Mesenchymal stem cell (in vitro differentiated cells and primary cell): ENCODE results near the gene SLX1B. TPM values are rescaled to one million over a fixed set of nuclear protein-coding genes. Genes with fewer than 3 reads are reported as not detected.
"Not testable (repeated sequence)": the region's sequence is repeated elsewhere in the genome, so short reads cannot be mapped to it uniquely, and the experiment has no call there.

Experiments
- DNase-seq: peaks from one replicate; pipeline ENCODE4 v3.0.0-alpha.2; 2013
- H2AFZ ChIP-seq: one replicate; pipeline ENCODE4 v1.6.1; 2013; ENCODE audit warnings: low read depth, mild to moderate bottlenecking, control low read depth, inconsistent platforms, low read length, moderate library complexity
- H2AK5ac ChIP-seq: 2 replicates; pipeline ENCODE4 v1.6.1; 2013; ENCODE audit warnings: low read length, moderate library complexity, mild to moderate bottlenecking, inconsistent platforms; ENCODE audit not compliant: severe bottlenecking
- H2BK120ac ChIP-seq: one replicate; pipeline ENCODE4 v1.6.1; 2013; ENCODE audit warnings: low read depth, mild to moderate bottlenecking, inconsistent platforms, low read length, moderate library complexity
- H2BK12ac ChIP-seq, 2 experiments: one replicate each; pipeline ENCODE4 v1.6.1; 2013; ENCODE audit warnings: inconsistent platforms in 2 of 2, low read length in 2 of 2, mild to moderate bottlenecking in 2 of 2, moderate library complexity in 2 of 2, control low read depth in 1 of 2
- H2BK15ac ChIP-seq: one replicate; pipeline ENCODE4 v1.6.1; 2013; ENCODE audit warnings: mild to moderate bottlenecking, low read depth, inconsistent platforms; ENCODE audit not compliant: poor library complexity, severe bottlenecking
- H2BK5ac ChIP-seq: 2 replicates; pipeline ENCODE4 v1.6.1; 2013; ENCODE audit warnings: low read depth, mild to moderate bottlenecking, low read length, control low read depth, inconsistent platforms; ENCODE audit not compliant: poor library complexity, severe bottlenecking
- H3K14ac ChIP-seq, 2 experiments: one replicate each; pipeline ENCODE4 v1.6.1; 2013; ENCODE audit warnings: inconsistent platforms in 2 of 2, low read length in 2 of 2, control low read depth in 1 of 2, mild to moderate bottlenecking in 1 of 2, moderate library complexity in 1 of 2
- H3K18ac ChIP-seq, 2 experiments: one replicate each; pipeline ENCODE4 v1.6.1; 2013; ENCODE audit warnings: inconsistent platforms in 2 of 2, low read length in 2 of 2, control low read depth in 1 of 2, low read depth in 1 of 2, mild to moderate bottlenecking in 1 of 2
- H3K23ac ChIP-seq, 2 experiments: one replicate each; pipeline ENCODE4 v1.6.1; 2013; ENCODE audit warnings: inconsistent platforms in 2 of 2, low read length in 2 of 2, mild to moderate bottlenecking in 2 of 2, moderate library complexity in 2 of 2, control low read depth in 1 of 2
- H3K27ac ChIP-seq: 2 replicates; pipeline ENCODE4 v1.5.1; 2013; ENCODE audit warnings: mild to moderate bottlenecking, moderate library complexity, low read length, control low read depth, inconsistent platforms; ENCODE audit not compliant: poor library complexity, severe bottlenecking
- H3K27me3 ChIP-seq, 2 experiments: 2 replicates each; pipeline versions ENCODE4 v1.6.1 to v1.7.0; 2013; ENCODE audit warnings: low read length in 2 of 2, mild to moderate bottlenecking in 2 of 2, moderate library complexity in 2 of 2, control low read depth in 1 of 2, inconsistent platforms in 1 of 2; ENCODE audit not compliant: control insufficient read depth in 1 of 2, insufficient read depth in 1 of 2
- H3K36me3 ChIP-seq, 2 experiments: 2 replicates each; pipeline versions ENCODE4 v1.6.1 to v1.7.0; 2013; ENCODE audit warnings: low read length in 2 of 2, control low read depth in 1 of 2, inconsistent platforms in 1 of 2, low read depth in 1 of 2, mild to moderate bottlenecking in 1 of 2; ENCODE audit not compliant: insufficient read depth in 2 of 2, control insufficient read depth in 1 of 2
- H3K4ac ChIP-seq, 2 experiments: one replicate each; pipeline ENCODE4 v1.6.1; 2013; ENCODE audit warnings: inconsistent platforms in 2 of 2, low read length in 2 of 2, mild to moderate bottlenecking in 2 of 2, moderate library complexity in 2 of 2, control low read depth in 1 of 2, low read depth in 1 of 2
- H3K4me1 ChIP-seq: 2 replicates; pipeline ENCODE4 v1.6.1; 2013; ENCODE audit warnings: low read depth, low read length, control low read depth; ENCODE audit not compliant: control insufficient read depth, insufficient read depth
- H3K4me2 ChIP-seq: 2 replicates; pipeline ENCODE4 v1.6.1; 2013; ENCODE audit warnings: low read length, mild to moderate bottlenecking, inconsistent platforms; ENCODE audit not compliant: poor library complexity, severe bottlenecking
- H3K4me3 ChIP-seq, 2 experiments: 2 replicates each; pipeline versions ENCODE4 v1.5.1 to v1.7.0; 2013; ENCODE audit warnings: low read length in 2 of 2, mild to moderate bottlenecking in 2 of 2, control low read depth in 1 of 2, low read depth in 1 of 2; ENCODE audit not compliant: insufficient read depth in 1 of 2
- H3K79me1 ChIP-seq: replicated peaks from 2 replicates; pipeline ENCODE4 v1.6.1; 2013; ENCODE audit warnings: mild to moderate bottlenecking, control low read depth, low read length, inconsistent platforms; ENCODE audit not compliant: poor library complexity, severe bottlenecking
- H3K9ac ChIP-seq: 2 replicates; pipeline ENCODE4 v1.7.0; 2013; ENCODE audit warnings: mild to moderate bottlenecking, low read length, moderate library complexity
- H3K9me3 ChIP-seq: 2 replicates; pipeline ENCODE4 v1.7.0; 2013; ENCODE audit warnings: mild to moderate bottlenecking, low read length; ENCODE audit not compliant: control insufficient read depth
- H4K8ac ChIP-seq: one replicate; pipeline ENCODE4 v1.6.1; 2013; ENCODE audit warnings: inconsistent platforms, mild to moderate bottlenecking, low read length, moderate library complexity
- H4K91ac ChIP-seq: one replicate; pipeline ENCODE4 v1.6.1; 2013; ENCODE audit warnings: mild to moderate bottlenecking, low read length, inconsistent platforms
- WGBS: methylation state at CpG from one replicate; pipeline ENCODE4 v1.1.7; 2013; ENCODE audit warnings: mixed read lengths; 5-methylcytosine and 5-hydroxymethylcytosine counted together
- polyA plus RNA-seq, 2 experiments: library from polyadenylated mRNA; stranded (reverse); fragments of 200-250 nt; gene quantifications; one replicate each; pipeline ENCODE4 v1.2.3, GENCODE V29; 2013

Gene SLX1B
- polyA plus RNA-seq (2013, experiment 1 of 2): 13.6 TPM
- 15.3 TPM for polyA plus RNA-seq (2013, experiment 2 of 2)

DNA sequence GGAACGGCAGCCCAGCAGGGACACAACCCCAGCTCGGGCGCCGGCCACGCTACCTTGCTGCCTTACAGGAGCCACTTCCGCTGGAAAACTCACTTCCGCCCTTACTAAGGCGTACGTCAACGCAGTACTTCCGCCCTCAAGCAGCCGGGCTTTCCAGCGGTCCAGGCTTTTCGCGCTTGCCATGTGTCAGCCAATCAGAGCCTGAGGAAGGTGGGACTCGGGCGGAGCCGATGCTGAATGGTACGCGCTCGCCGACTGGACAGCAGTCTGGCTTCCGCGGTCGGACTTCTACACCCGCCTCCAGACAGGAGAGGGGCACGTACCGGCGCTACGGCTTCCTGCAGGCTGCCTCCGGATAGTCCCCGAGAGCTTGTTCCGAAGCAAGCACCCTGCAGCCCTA, at the start of gene SLX1B, which contains the start of gene BOLA2:
TSS of gene SLX1B (plus strand) at position 265 of the 400 bp plus-strand sequence.
TSS of gene BOLA2 (minus strand) at position 83 of the 400 bp plus-strand sequence. CDS start 98 bp downstream, outside the sequence.
- not testable (repeated sequence) for H3K79me1 ChIP-seq, H2BK120ac ChIP-seq, H2BK5ac ChIP-seq, H2AK5ac ChIP-seq, H2BK15ac ChIP-seq, H4K8ac ChIP-seq, H2BK12ac ChIP-seq, H3K14ac ChIP-seq, H3K9ac ChIP-seq, H3K4ac ChIP-seq, H3K36me3 ChIP-seq, H3K27me3 ChIP-seq, H4K91ac ChIP-seq, DNase-seq, H3K4me3 ChIP-seq, H3K9me3 ChIP-seq, H3K4me1 ChIP-seq, H3K18ac ChIP-seq, H3K27ac ChIP-seq, H3K23ac ChIP-seq, H2AFZ ChIP-seq, H3K4me2 ChIP-seq
- WGBS: no CpG with 5 or more reads among the region's 33 CpGs

DNA sequence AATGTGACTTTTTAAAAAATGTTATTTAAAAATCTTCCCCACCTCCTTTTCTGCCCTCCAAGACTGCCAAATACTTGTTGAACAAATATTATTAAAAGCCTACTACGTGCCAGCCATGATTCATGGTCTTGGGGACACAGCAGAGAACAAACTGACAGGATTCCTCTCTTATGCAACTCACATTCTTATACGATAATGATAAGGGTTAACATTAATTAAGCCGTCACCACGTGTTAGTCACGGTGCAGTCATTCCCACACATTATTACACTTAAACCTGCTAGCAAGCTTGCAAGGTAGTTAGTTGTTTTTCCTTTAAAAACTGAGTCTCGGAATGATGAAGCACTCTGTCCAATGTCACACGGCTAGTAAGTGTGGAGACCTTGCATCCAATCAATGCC, 49.1 kb upstream of the SLX1B start:
- H3K27me3 ChIP-seq, H3K9ac ChIP-seq, H2BK15ac ChIP-seq, H3K23ac ChIP-seq, H3K14ac ChIP-seq, H2BK5ac ChIP-seq, H3K36me3 ChIP-seq, H3K9me3 ChIP-seq, H2AFZ ChIP-seq, H3K4me2 ChIP-seq, H3K4me1 ChIP-seq, H4K8ac ChIP-seq, H3K4ac ChIP-seq, H3K4me3 ChIP-seq, H2BK120ac ChIP-seq, H2AK5ac ChIP-seq, H3K27ac ChIP-seq, H3K79me1 ChIP-seq, H3K18ac ChIP-seq, H4K91ac ChIP-seq, H2BK12ac ChIP-seq: not testable (repeated sequence)
- peak; percentile 6 for DNase-seq
- 89% methylated on average over 3 of the region's 7 CpGs for WGBS

DNA sequence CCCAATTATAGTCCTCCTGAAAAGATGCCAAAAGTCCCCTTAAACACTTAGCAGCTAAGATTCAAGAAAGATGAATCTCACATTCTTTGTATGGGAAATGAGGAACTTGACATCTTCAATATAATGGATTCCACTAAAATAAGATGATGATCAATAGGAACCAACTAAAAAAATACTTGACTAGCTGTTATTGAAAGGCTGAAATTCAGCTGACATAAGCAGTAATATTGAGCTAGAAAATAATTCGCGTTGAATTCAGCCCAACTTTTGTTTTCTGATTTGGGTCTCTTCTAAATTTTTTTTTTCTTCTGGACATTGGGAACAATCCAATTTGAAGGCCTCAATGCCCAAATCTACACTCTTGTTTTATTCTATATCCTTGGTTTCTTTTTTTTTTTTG, 30.7 kb upstream of the SLX1B start:
- H3K23ac ChIP-seq, H4K91ac ChIP-seq, H2BK5ac ChIP-seq, H2AFZ ChIP-seq, H3K9ac ChIP-seq, H3K79me1 ChIP-seq, H4K8ac ChIP-seq, DNase-seq, H3K27ac ChIP-seq, H2BK12ac ChIP-seq, H2AK5ac ChIP-seq, H3K4me3 ChIP-seq, H3K4ac ChIP-seq, H3K36me3 ChIP-seq, H3K4me1 ChIP-seq, H3K18ac ChIP-seq, H3K14ac ChIP-seq, H2BK120ac ChIP-seq, H2BK15ac ChIP-seq, H3K27me3 ChIP-seq, H3K4me2 ChIP-seq, H3K9me3 ChIP-seq: not testable (repeated sequence)
- no CpG with 5 or more reads among the region's 2 CpGs for WGBS

- not testable (repeated sequence) for H2BK120ac ChIP-seq, H2BK12ac ChIP-seq, H3K36me3 ChIP-seq, H4K8ac ChIP-seq, H3K79me1 ChIP-seq, H2BK5ac ChIP-seq, H3K4me1 ChIP-seq, H3K4me3 ChIP-seq, H3K18ac ChIP-seq, H2BK15ac ChIP-seq, H3K9ac ChIP-seq, H4K91ac ChIP-seq, H3K23ac ChIP-seq, H2AFZ ChIP-seq, H3K27ac ChIP-seq, H3K9me3 ChIP-seq, H3K27me3 ChIP-seq, H3K14ac ChIP-seq, H3K4ac ChIP-seq, H3K4me2 ChIP-seq, DNase-seq, H2AK5ac ChIP-seq
- WGBS: 96% methylated on average over 2 of the region's 3 CpGs
Measured at GRCh38 chr16:29425390-29425789, 28.9 kb upstream of the SLX1B start.
